ENCODE results near the gene TGM5. TPM values are rescaled to one million over a fixed set of nuclear protein-coding genes. Genes with fewer than 3 reads are reported as not detected.

The TGM5 gene
- total RNA-seq, 1 donor: not detected

- Histone ChIP-seq H3K4me3 (ENCODE audit: insufficient read depth, low read length) (no peak overlapping the region), H3K4me2 (ENCODE audit: insufficient read depth, low read length) (no peak overlapping the region), H3K4me1 (ENCODE audit: insufficient read depth, low read length) (peaks cover 6% of the 10 kb centered on the region), H3K79me2 (ENCODE audit: insufficient read depth, low read length) (no peaks in the 10 kb centered on the region), H3K27ac (ENCODE audit: low read depth, low read length) (no peak overlapping the region), H2AFZ (ENCODE audit: low read length) (no peak overlapping the region), H4K20me1 (ENCODE audit: insufficient read depth, low read length) (no peaks in the 10 kb centered on the region), H3K36me3 (ENCODE audit: insufficient read depth, low read length) (no peaks in the 10 kb centered on the region), H3K27me3 (ENCODE audit: insufficient read depth, low read length) (peaks cover 38% of the 10 kb centered on the region), H3K9me3 (ENCODE audit: low read depth, low read length) (no peaks in the 10 kb centered on the region)
- no peak for DNase-seq (ENCODE audit: insufficient read length, low spot score, missing footprints)
- TF ChIP-seq, protein P1, sequence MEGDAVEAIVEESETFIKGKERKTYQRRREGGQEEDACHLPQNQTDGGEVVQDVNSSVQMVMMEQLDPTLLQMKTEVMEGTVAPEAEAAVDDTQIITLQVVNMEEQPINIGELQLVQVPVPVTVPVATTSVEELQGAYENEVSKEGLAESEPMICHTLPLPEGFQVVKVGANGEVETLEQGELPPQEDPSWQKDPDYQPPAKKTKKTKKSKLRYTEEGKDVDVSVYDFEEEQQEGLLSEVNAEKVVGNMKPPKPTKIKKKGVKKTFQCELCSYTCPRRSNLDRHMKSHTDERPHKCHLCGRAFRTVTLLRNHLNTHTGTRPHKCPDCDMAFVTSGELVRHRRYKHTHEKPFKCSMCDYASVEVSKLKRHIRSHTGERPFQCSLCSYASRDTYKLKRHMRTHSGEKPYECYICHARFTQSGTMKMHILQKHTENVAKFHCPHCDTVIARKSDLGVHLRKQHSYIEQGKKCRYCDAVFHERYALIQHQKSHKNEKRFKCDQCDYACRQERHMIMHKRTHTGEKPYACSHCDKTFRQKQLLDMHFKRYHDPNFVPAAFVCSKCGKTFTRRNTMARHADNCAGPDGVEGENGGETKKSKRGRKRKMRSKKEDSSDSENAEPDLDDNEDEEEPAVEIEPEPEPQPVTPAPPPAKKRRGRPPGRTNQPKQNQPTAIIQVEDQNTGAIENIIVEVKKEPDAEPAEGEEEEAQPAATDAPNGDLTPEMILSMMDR (IDR thresholded peaks at IDR 0.05; ENCODE audit: extremely low read depth, low read depth, low read length): no peak
Observed at GRCh38 chr15:43208052-43209002, 58.4 kb downstream of the TGM5 start.

GRCh38 chr15:43207024-43207423 lies 59.7 kb downstream of the TGM5 start:
- H3K79me2 ChIP-seq (ENCODE audit: insufficient read depth, low read length): no peaks in the 10 kb centered on the region
- H3K9me3 ChIP-seq (ENCODE audit: low read depth, low read length): no peaks in the 10 kb centered on the region
- no peak overlapping the region for H3K4me2 ChIP-seq (ENCODE audit: insufficient read depth, low read length)
- H3K27me3 ChIP-seq (ENCODE audit: insufficient read depth, low read length): peaks cover 39% of the 10 kb centered on the region
- H3K4me1 ChIP-seq (ENCODE audit: insufficient read depth, low read length): peaks cover 6% of the 10 kb centered on the region
- DNase-seq (ENCODE audit: insufficient read length, low spot score, missing footprints): no peak
- H3K27ac ChIP-seq (ENCODE audit: low read depth, low read length): no peak overlapping the region
- no peaks in the 10 kb centered on the region for H4K20me1 ChIP-seq (ENCODE audit: insufficient read depth, low read length)
- no peak overlapping the region for H2AFZ ChIP-seq (ENCODE audit: low read length)
- TF ChIP-seq, protein P1 (IDR thresholded peaks at IDR 0.05; ENCODE audit: extremely low read depth, low read depth, low read length): no peak
- H3K4me3 ChIP-seq (ENCODE audit: insufficient read depth, low read length): no peak overlapping the region
- H3K36me3 ChIP-seq (ENCODE audit: insufficient read depth, low read length): no peaks in the 10 kb centered on the region

GRCh38 chr15:43206054-43206453 lies 60.7 kb downstream of the TGM5 start:
- H3K27me3 ChIP-seq (ENCODE audit: insufficient read depth, low read length): peaks cover 39% of the 10 kb centered on the region
- TF ChIP-seq, protein P1 (IDR thresholded peaks at IDR 0.05; ENCODE audit: extremely low read depth, low read depth, low read length): no peak

More at GRCh38 chr15:43206054-43206453, 60.7 kb downstream of the TGM5 start:
- Histone ChIP-seq H3K4me2 (ENCODE audit: insufficient read depth, low read length) (no peak overlapping the region), H3K4me3 (ENCODE audit: insufficient read depth, low read length) (no peak overlapping the region), H3K36me3 (ENCODE audit: insufficient read depth, low read length) (no peaks in the 10 kb centered on the region), H3K79me2 (ENCODE audit: insufficient read depth, low read length) (no peaks in the 10 kb centered on the region), H2AFZ (ENCODE audit: low read length) (no peak overlapping the region), H3K9me3 (ENCODE audit: low read depth, low read length) (no peaks in the 10 kb centered on the region), H3K4me1 (ENCODE audit: insufficient read depth, low read length) (peaks cover 6% of the 10 kb centered on the region), H3K27ac (ENCODE audit: low read depth, low read length) (no peak overlapping the region), H4K20me1 (ENCODE audit: insufficient read depth, low read length) (no peaks in the 10 kb centered on the region)
- no peak for DNase-seq (ENCODE audit: insufficient read length, low spot score, missing footprints)
